ENCODE measurements around the gene DMBT1. TPM values are rescaled to one million over a fixed set of nuclear protein-coding genes. Genes with fewer than 3 reads are reported as not detected.
"Not testable (repeated sequence)": the region's sequence is repeated elsewhere in the genome, so short reads cannot be mapped to it uniquely, and the experiment has no call there.

The DMBT1 gene
- total RNA-seq, 2 experiments from 2014 or later: not detected

GRCh38 chr10:122588381-122588780, 27.8 kb downstream of the DMBT1 start:
- no peaks in the 10 kb centered on the region for H3K9me3 Mint-ChIP-seq

GRCh38 chr10:122590153-122590552, 29.6 kb downstream of the DMBT1 start:
- H3K4me1 Mint-ChIP-seq: no peaks in the 10 kb centered on the region
- no peak overlapping the region for H3K27ac Mint-ChIP-seq
- no peak overlapping the region for H3K4me3 Mint-ChIP-seq
- no peaks in the 10 kb centered on the region for H3K27me3 Mint-ChIP-seq
- H3K36me3 Mint-ChIP-seq: no peaks in the 10 kb centered on the region
- no peak for DNase-seq
- H3K9me3 Mint-ChIP-seq: no peaks in the 10 kb centered on the region

More at GRCh38 chr10:122588381-122588780, 27.8 kb downstream of the DMBT1 start:
- Mint-ChIP-seq H3K4me1 (no peaks in the 10 kb centered on the region), H3K36me3 (no peaks in the 10 kb centered on the region), H3K4me3 (no peak overlapping the region), H3K27ac (no peak overlapping the region), H3K27me3 (no peaks in the 10 kb centered on the region)
- DNase-seq: no peak

GRCh38 chr10:122591736-122592135, 31.2 kb downstream of the DMBT1 start:
- no peaks in the 10 kb centered on the region for H3K36me3 Mint-ChIP-seq
- H3K4me1 Mint-ChIP-seq: no peaks in the 10 kb centered on the region
- no peak for DNase-seq
- no peaks in the 10 kb centered on the region for H3K9me3 Mint-ChIP-seq
- no peaks in the 10 kb centered on the region for H3K27me3 Mint-ChIP-seq
- H3K4me3 Mint-ChIP-seq: no peak overlapping the region
- H3K27ac Mint-ChIP-seq: no peak overlapping the region

- no peaks in the 10 kb centered on the region for H3K27me3 Mint-ChIP-seq
- H3K4me1 Mint-ChIP-seq: no peaks in the 10 kb centered on the region
- H3K36me3 Mint-ChIP-seq: no peaks in the 10 kb centered on the region
- H3K27ac Mint-ChIP-seq: no peak overlapping the region
- H3K4me3 Mint-ChIP-seq: no peak overlapping the region
- no peaks in the 10 kb centered on the region for H3K9me3 Mint-ChIP-seq
- DNase-seq: no peak
These were observed 31.6 kb downstream of the DMBT1 start for GRCh38 chr10:122592161-122592560.

GRCh38 chr10:122617476-122618270, 57.1 kb downstream of the DMBT1 start:
- Mint-ChIP-seq H3K27me3 (peaks cover 4% of the 10 kb centered on the region), H3K36me3 (no peaks in the 10 kb centered on the region), H3K4me1 (no peaks in the 10 kb centered on the region), H3K9me3 (no peaks in the 10 kb centered on the region), H3K4me3 (no peak overlapping the region), H3K27ac (no peak overlapping the region)
- DNase-seq: no peak

- Mint-ChIP-seq H3K4me1 (no peaks in the 10 kb centered on the region), H3K27me3 (peaks cover 8% of the 10 kb centered on the region), H3K27ac (no peak overlapping the region), H3K9me3 (peaks cover 5% of the 10 kb centered on the region), H3K36me3 (no peaks in the 10 kb centered on the region), H3K4me3 (no peak overlapping the region)
- DNase-seq: no peak
These were observed 58.1 kb downstream of the DMBT1 start for GRCh38 chr10:122618461-122619165.

GRCh38 chr10:122620961-122621360, 60.4 kb downstream of the DMBT1 start:
- H3K27ac Mint-ChIP-seq, H3K36me3 Mint-ChIP-seq, H3K4me1 Mint-ChIP-seq, H3K4me3 Mint-ChIP-seq, H3K9me3 Mint-ChIP-seq, H3K27me3 Mint-ChIP-seq, DNase-seq: not testable (repeated sequence)

- H3K27ac Mint-ChIP-seq: no peak overlapping the region
- no peak for DNase-seq
- H3K9me3 Mint-ChIP-seq: peaks cover 5% of the 10 kb centered on the region
- no peaks in the 10 kb centered on the region for H3K4me1 Mint-ChIP-seq
- H3K4me3 Mint-ChIP-seq: no peak overlapping the region
- H3K27me3 Mint-ChIP-seq: peaks cover 8% of the 10 kb centered on the region
- no peaks in the 10 kb centered on the region for H3K36me3 Mint-ChIP-seq
These were observed 64.0 kb downstream of the DMBT1 start for GRCh38 chr10:122624546-122624945.

GRCh38 chr10:122630526-122630925, 70.0 kb downstream of the DMBT1 start:
- Mint-ChIP-seq H3K27ac (no peak overlapping the region), H3K4me1 (no peaks in the 10 kb centered on the region), H3K27me3 (no peaks in the 10 kb centered on the region), H3K36me3 (no peaks in the 10 kb centered on the region), H3K9me3 (no peaks in the 10 kb centered on the region), H3K4me3 (no peak overlapping the region)
- no peak for DNase-seq

- Mint-ChIP-seq H3K4me1 (no peaks in the 10 kb centered on the region), H3K36me3 (no peaks in the 10 kb centered on the region), H3K27me3 (no peaks in the 10 kb centered on the region), H3K4me3 (no peak overlapping the region), H3K27ac (no peak overlapping the region), H3K9me3 (no peaks in the 10 kb centered on the region)
- no peak for DNase-seq
These were observed 71.5 kb downstream of the DMBT1 start for GRCh38 chr10:122632031-122632430.

GRCh38 chr10:122632576-122632975, 72.0 kb downstream of the DMBT1 start:
- no peaks in the 10 kb centered on the region for H3K9me3 Mint-ChIP-seq
- H3K27ac Mint-ChIP-seq: no peak overlapping the region
- H3K27me3 Mint-ChIP-seq: no peaks in the 10 kb centered on the region

GRCh38 chr10:122636953-122637352, 76.4 kb downstream of the DMBT1 start:
- no peak for DNase-seq
- H3K4me1 Mint-ChIP-seq: no peaks in the 10 kb centered on the region
- no peaks in the 10 kb centered on the region for H3K9me3 Mint-ChIP-seq
- no peaks in the 10 kb centered on the region for H3K36me3 Mint-ChIP-seq
- H3K27me3 Mint-ChIP-seq: no peaks in the 10 kb centered on the region
- H3K27ac Mint-ChIP-seq: no peak overlapping the region
- H3K4me3 Mint-ChIP-seq: no peak overlapping the region

More at GRCh38 chr10:122632576-122632975, 72.0 kb downstream of the DMBT1 start:
- H3K4me1 Mint-ChIP-seq: no peaks in the 10 kb centered on the region
- DNase-seq: no peak
- no peaks in the 10 kb centered on the region for H3K36me3 Mint-ChIP-seq
- H3K4me3 Mint-ChIP-seq: no peak overlapping the region

GRCh38 chr10:122637376-122637775, 76.8 kb downstream of the DMBT1 start:
- Mint-ChIP-seq H3K4me3 (no peak overlapping the region), H3K36me3 (no peaks in the 10 kb centered on the region), H3K27me3 (no peaks in the 10 kb centered on the region), H3K9me3 (no peaks in the 10 kb centered on the region), H3K4me1 (no peaks in the 10 kb centered on the region), H3K27ac (no peak overlapping the region)
- no peak for DNase-seq

- H3K36me3 Mint-ChIP-seq: no peaks in the 10 kb centered on the region
- no peak for DNase-seq
- no peaks in the 10 kb centered on the region for H3K4me1 Mint-ChIP-seq
- H3K9me3 Mint-ChIP-seq: no peaks in the 10 kb centered on the region
- no peak overlapping the region for H3K4me3 Mint-ChIP-seq
- no peak overlapping the region for H3K27ac Mint-ChIP-seq
- no peaks in the 10 kb centered on the region for H3K27me3 Mint-ChIP-seq
These were observed 77.6 kb downstream of the DMBT1 start for GRCh38 chr10:122638106-122638505.

GRCh38 chr10:122639801-122640200, 79.2 kb downstream of the DMBT1 start:
- DNase-seq: no peak
- Mint-ChIP-seq H3K27me3 (no peaks in the 10 kb centered on the region), H3K4me3 (no peak overlapping the region), H3K9me3 (no peaks in the 10 kb centered on the region), H3K4me1 (no peaks in the 10 kb centered on the region), H3K27ac (no peak overlapping the region), H3K36me3 (no peaks in the 10 kb centered on the region)

- no peaks in the 10 kb centered on the region for H3K9me3 Mint-ChIP-seq
- H3K4me3 Mint-ChIP-seq: no peak overlapping the region
- no peaks in the 10 kb centered on the region for H3K4me1 Mint-ChIP-seq
- no peak for DNase-seq
- no peaks in the 10 kb centered on the region for H3K36me3 Mint-ChIP-seq
- no peak overlapping the region for H3K27ac Mint-ChIP-seq
- no peaks in the 10 kb centered on the region for H3K27me3 Mint-ChIP-seq
These were observed 80.4 kb downstream of the DMBT1 start for GRCh38 chr10:122640921-122641320.
